Measurements from ENCODE around the gene CAPN1.
"Not testable (repeated sequence)": the region's sequence is repeated elsewhere in the genome, so short reads cannot be mapped to it uniquely, and the experiment has no call there.

Gene CAPN1

DNA sequence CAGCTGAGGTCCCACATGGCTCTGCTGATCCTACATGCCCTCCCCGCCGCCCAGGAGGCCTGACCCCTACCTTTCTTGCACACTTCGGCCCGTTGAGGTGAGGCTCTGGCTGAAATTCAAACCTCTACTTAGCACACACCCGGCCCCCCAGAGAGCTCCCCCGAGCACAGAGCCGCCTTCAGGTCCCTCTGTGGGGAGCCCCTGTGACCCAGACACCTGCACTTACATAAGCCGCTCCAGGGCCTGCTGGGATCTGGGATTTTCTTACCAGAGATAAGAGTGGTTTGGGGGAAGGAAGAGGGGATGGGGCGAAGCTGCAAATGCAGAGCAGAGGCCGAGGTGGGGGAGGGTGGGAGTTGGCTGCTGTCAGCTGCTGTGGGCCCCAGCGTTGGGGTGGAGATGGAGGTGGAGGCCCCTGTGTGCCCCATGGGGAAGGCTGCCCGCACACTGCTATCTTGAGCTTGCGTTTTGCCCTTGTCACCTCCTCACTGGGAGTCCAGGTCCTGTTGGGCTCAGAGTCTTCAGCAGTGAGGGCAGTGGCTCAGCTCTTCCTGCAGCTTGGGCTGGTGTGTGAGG, 30.6 kb downstream of the CAPN1 start:
- DNase-seq (ENCODE audit: low read depth, low spot score), result no peak
- no peak overlapping the region for H3K4me3 ChIP-seq (ENCODE audit: low read length)

- DNase-seq (ENCODE audit: low read depth, low spot score), result no peak
- H3K4me3 ChIP-seq (ENCODE audit: low read length), result no peak overlapping the region
These were observed 31.8 kb downstream of the CAPN1 start for GRCh38 chr11:65213322-65214211.

- no peak overlapping the region for H3K4me3 ChIP-seq (ENCODE audit: low read length)
- DNase-seq (ENCODE audit: low read depth, low spot score), result no peak
These were observed 32.6 kb downstream of the CAPN1 start for GRCh38 chr11:65214212-65214845.

DNA sequence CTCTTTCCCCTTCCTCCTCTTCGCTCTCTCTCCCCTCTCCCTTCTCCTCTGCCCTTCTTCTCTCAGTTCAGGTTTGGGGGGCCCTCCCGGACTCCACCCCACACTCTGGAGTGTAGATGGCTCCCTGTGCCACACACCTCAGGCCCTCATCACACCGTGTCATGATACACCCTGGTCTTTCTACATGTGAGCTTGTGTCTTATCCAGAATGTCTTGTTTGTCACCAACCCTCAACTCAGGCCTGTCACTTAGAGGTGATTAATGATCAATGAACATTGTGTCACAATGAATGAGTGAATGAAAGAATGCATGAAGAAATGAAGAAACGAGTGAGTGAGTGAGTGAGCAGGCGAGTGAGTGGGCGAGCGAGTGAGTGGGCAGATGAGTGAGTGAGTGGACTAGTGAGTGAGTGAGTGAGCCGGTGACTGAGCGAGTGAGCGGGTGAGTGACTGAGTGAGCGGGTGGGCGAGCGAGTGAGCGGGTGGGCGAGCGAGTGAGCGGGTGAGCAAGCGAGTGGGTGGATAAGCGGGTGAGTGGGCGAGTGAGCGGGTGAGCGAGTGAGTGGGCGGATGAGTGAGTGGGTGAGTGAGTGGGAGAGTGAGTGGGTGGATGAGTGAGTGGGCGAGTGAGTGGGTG, 33.8 kb downstream of the CAPN1 start:
- DNase-seq (ENCODE audit: low read depth, low spot score), result no peak
- H3K4me3 ChIP-seq (ENCODE audit: low read length), result no peak overlapping the region

- no peak overlapping the region for H3K4me3 ChIP-seq (ENCODE audit: low read length)
- no peak for DNase-seq (ENCODE audit: low read depth, low spot score)
These were observed 35.1 kb downstream of the CAPN1 start for GRCh38 chr11:65216830-65217229.

GRCh38 chr11:65217441-65218423, 36.0 kb downstream of the CAPN1 start:
- no peak for DNase-seq (ENCODE audit: low read depth, low spot score)

DNA sequence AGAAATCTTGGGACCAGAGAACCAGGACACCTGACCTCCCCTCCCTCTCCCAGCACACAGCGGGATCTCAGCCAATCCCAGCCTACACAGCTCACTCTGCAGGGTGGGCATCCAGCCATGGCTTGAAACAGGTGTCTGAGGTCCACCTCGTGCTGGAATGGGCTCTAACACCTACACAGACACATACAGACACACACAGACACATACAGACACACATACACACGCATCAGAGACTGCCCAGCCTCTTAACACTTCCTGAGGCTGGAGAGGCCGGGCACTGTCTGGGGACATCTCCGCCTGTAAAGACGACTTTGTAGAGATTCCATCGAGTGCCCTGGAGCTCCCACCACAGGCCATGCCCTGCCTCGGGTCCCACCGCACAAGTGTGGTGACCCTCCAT, 36.7 kb downstream of the CAPN1 start:
- H3K4me3 ChIP-seq (ENCODE audit: low read length), result no peak overlapping the region
- DNase-seq (ENCODE audit: low read depth, low spot score), result no peak

More at GRCh38 chr11:65217441-65218423, 36.0 kb downstream of the CAPN1 start:
- no peak overlapping the region for H3K4me3 ChIP-seq (ENCODE audit: low read length)

- no peak overlapping the region for H3K4me3 ChIP-seq (ENCODE audit: low read length)
- no peak for DNase-seq (ENCODE audit: low read depth, low spot score)
These were observed 38.1 kb downstream of the CAPN1 start for GRCh38 chr11:65219930-65220213.

DNA sequence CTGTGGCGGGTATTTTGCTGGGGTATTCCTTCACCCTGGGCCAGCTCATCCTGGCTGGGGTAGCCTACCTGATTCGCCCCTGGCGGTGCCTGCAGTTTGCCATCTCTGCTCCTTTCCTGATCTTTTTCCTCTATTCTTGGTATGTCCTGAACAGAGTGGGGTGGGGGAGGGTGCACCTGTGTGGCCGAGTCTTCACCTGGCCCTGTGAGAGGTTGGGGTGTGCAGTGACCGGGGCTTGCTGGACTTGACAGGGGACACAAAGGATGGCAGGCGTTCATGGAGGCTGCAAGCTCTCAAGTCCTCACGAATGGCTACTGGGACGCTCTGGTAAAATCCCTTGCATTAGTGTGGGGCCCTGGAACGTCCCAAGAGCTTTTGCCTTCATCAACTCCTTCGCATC, 39.3 kb downstream of the CAPN1 start:
- no peak for DNase-seq (ENCODE audit: low read depth, low spot score)
- H3K4me3 ChIP-seq (ENCODE audit: low read length), result no peak overlapping the region

DNA sequence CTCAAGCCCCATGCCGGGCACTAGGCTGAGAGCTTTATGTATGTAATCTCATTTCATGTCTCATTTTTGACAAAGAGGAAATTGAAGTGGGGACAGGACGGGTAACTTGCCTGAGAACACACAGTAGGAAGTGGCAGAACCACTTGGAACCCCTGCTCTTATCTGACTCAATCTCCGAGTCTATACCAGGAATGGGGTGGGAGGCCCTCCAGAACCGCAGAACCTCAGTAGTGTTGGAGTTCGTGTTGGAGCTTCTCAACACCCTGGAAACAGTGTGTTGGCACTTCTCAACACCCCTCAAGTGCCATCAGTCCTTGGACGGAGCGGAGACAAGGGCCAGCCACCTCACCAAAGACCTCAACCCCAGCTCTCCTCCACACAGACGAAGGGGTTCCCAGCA, 41.3 kb downstream of the CAPN1 start:
- H3K4me3 ChIP-seq (ENCODE audit: low read length), result no peak overlapping the region
- no peak for DNase-seq (ENCODE audit: low read depth, low spot score)

GRCh38 chr11:65224930-65225278, 43.2 kb downstream of the CAPN1 start:
- DNase-seq (ENCODE audit: low read depth, low spot score), result no peak
- no peak overlapping the region for H3K4me3 ChIP-seq (ENCODE audit: low read length)

- peak overlapping the region; percentile 53 for H3K4me3 ChIP-seq (ENCODE audit: low read length)
- no peak for DNase-seq (ENCODE audit: low read depth, low spot score)
These were observed 43.8 kb downstream of the CAPN1 start for GRCh38 chr11:65225279-65226102.

GRCh38 chr11:65226103-65226442, 44.3 kb downstream of the CAPN1 start:
- peak overlapping the region; percentile 53 for H3K4me3 ChIP-seq (ENCODE audit: low read length)
- DNase-seq (ENCODE audit: low read depth, low spot score), result no peak

DNA sequence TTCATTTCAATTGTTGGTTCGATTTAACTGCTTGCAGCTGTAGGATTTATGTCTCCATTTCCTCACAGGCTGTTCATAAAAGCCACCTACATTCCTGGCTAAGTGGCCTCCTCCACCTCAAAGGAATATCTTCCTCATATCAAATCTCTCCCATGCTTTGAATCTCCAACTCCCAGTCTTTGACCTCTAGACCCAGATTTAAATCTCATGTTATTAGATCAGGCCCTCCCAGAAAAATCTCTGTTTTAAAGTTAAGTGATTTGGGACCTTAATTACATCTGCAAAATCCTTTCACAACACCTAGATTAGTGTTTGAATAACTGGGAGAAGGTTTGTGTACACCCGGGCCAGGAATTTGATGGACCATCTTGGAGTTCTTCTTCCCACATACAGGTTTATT, 46.2 kb downstream of the CAPN1 start:
- DNase-seq (ENCODE audit: low read depth, low spot score), result no peak
- H3K4me3 ChIP-seq (ENCODE audit: low read length), result no peak overlapping the region

- no peak for DNase-seq (ENCODE audit: low read depth, low spot score)
- no peak overlapping the region for H3K4me3 ChIP-seq (ENCODE audit: low read length)
These were observed 54.7 kb downstream of the CAPN1 start for GRCh38 chr11:65236194-65237059.

- not testable (repeated sequence) for H3K4me3 ChIP-seq (ENCODE audit: low read length); DNase-seq (ENCODE audit: low read depth, low spot score)
These were observed 56.6 kb downstream of the CAPN1 start for GRCh38 chr11:65238302-65238701.

GRCh38 chr11:65241134-65241533, 59.4 kb downstream of the CAPN1 start:
- DNase-seq (ENCODE audit: low read depth, low spot score), result no peak

More at GRCh38 chr11:65241134-65241533, 59.4 kb downstream of the CAPN1 start:
- H3K4me3 ChIP-seq (ENCODE audit: low read length), result no peak overlapping the region

Measured in Jurkat, Clone E6-1 (cell line).